MM.1S (cell line): ENCODE measurements around the gene SNX33.

Experiments
- CTCF ChIP-seq: fragments of 300-600 bp; sonication (generic); IDR thresholded peaks from 2 replicates; pipeline ENCODE4 v1.5.1; 2016; ENCODE audit warnings: antibody characterized with exemption, low read length, mixed read lengths
- EZH2 ChIP-seq: fragments of 300-600 bp; sonication (generic); optimal IDR thresholded peaks from 2 replicates; pipeline ENCODE3; 2017; ENCODE audit warnings: low read depth, mild to moderate bottlenecking, antibody characterized with exemption, low read length, mixed read lengths

GRCh38 chr15:75661100-75661755, 13.5 kb downstream of the SNX33 start:
- TF ChIP-seq CTCF (no peak), EZH2 (no peak)
